ENCODE results near the gene SYT6. TPM values are rescaled to one million over a fixed set of nuclear protein-coding genes. Genes with fewer than 3 reads are reported as not detected.
"Not testable (repeated sequence)": the region's sequence is repeated elsewhere in the genome, so short reads cannot be mapped to it uniquely, and the experiment has no call there.

SYT6 gene
- total RNA-seq, 3 donors from 2014 or later (not counting 1 experiment from before 2014, with no cell fraction given): 0.13 TPM; not detected in 2

GRCh38 chr1:114075546-114076242 lies 78.0 kb downstream of the SYT6 start:
- H3K36me3 Mint-ChIP-seq: peaks cover 24% of the 10 kb centered on the region
- H3K27ac ChIP-seq (ENCODE audit: low read length): no peak overlapping the region
- H3K4me1 Mint-ChIP-seq: peaks cover 9 to 18% of the 10 kb centered on the region in 2 donors
- H3K27ac Mint-ChIP-seq: no peak overlapping the region
- no peak overlapping the region for H3K4me3 ChIP-seq (ENCODE audit: low read length)
- H3K27me3 Mint-ChIP-seq (ENCODE audit: low read depth in 2 of 2): peaks cover 0 to 7% of the 10 kb centered on the region in 2 donors
- H3K4me3 Mint-ChIP-seq: peak overlapping the region; percentile 4
- no peak for TF ChIP-seq CTCF (IDR thresholded peaks at IDR 0.05)
- H3K4me1 ChIP-seq (ENCODE audit: control insufficient read depth, insufficient read depth, low read length): no peaks in the 10 kb centered on the region
- 51% methylated on average over 2 of the region's 4 CpGs for WGBS (ENCODE audit: insufficient coverage)
- H3K9me3 Mint-ChIP-seq: peaks cover 0 to 6% of the 10 kb centered on the region in 2 donors
- no peak for ATAC-seq
- no peaks in the 10 kb centered on the region for H3K27me3 ChIP-seq (ENCODE audit: control insufficient read depth, insufficient read depth, low read length)
- peaks cover 11% of the 10 kb centered on the region for H3K9me3 ChIP-seq (ENCODE audit: control insufficient read depth, insufficient read depth, low read length)
- intact Hi-C loops (cut with micrococcal nuclease): no loop called here
- H3K36me3 ChIP-seq (ENCODE audit: control insufficient read depth, insufficient read depth, low read length): no peaks in the 10 kb centered on the region
- DNase-seq: no peak

- Histone ChIP-seq H3K4me3 (ENCODE audit: low read length) (no peak overlapping the region), H3K27me3 (ENCODE audit: control insufficient read depth, insufficient read depth, low read length) (no peaks in the 10 kb centered on the region), H3K27ac (ENCODE audit: low read length) (no peak overlapping the region), H3K36me3 (ENCODE audit: control insufficient read depth, insufficient read depth, low read length) (no peaks in the 10 kb centered on the region), H3K9me3 (ENCODE audit: control insufficient read depth, insufficient read depth, low read length) (peaks cover 11% of the 10 kb centered on the region), H3K4me1 (ENCODE audit: control insufficient read depth, insufficient read depth, low read length) (no peaks in the 10 kb centered on the region)
- DNase-seq (no peak), ATAC-seq (no peak)
- no peak for TF ChIP-seq CTCF (IDR thresholded peaks at IDR 0.05)
- Mint-ChIP-seq H3K27ac (no peak overlapping the region), H3K4me1 (peaks cover 9 to 18% of the 10 kb centered on the region in 2 donors), H3K4me3 (no peak overlapping the region), H3K9me3 (peaks cover 0 to 6% of the 10 kb centered on the region in 2 donors), H3K27me3 (ENCODE audit: low read depth in 2 of 2) (peaks cover 0 to 4% of the 10 kb centered on the region in 2 donors), H3K36me3 (peaks cover 24% of the 10 kb centered on the region)
- intact Hi-C loops (cut with micrococcal nuclease): no loop called here
- 83% methylated on average over 2 of the region's 2 CpGs for WGBS (ENCODE audit: insufficient coverage)
Measured at GRCh38 chr1:114075105-114075504, 78.6 kb downstream of the SYT6 start.

- peaks cover 24% of the 10 kb centered on the region for H3K36me3 Mint-ChIP-seq
- no peaks in the 10 kb centered on the region for H3K4me1 ChIP-seq (ENCODE audit: control insufficient read depth, insufficient read depth, low read length)
- no peaks in the 10 kb centered on the region for H3K27me3 ChIP-seq (ENCODE audit: control insufficient read depth, insufficient read depth, low read length)
- H3K4me3 Mint-ChIP-seq: no peak overlapping the region
- peaks cover 0 to 4% of the 10 kb centered on the region in 2 donors for H3K27me3 Mint-ChIP-seq (ENCODE audit: low read depth in 2 of 2)
- intact Hi-C loops (cut with micrococcal nuclease): no loop called here
- no peak for TF ChIP-seq CTCF (IDR thresholded peaks at IDR 0.05)
- H3K4me1 Mint-ChIP-seq: peaks cover 9 to 11% of the 10 kb centered on the region in 2 donors
- H3K9me3 ChIP-seq (ENCODE audit: control insufficient read depth, insufficient read depth, low read length): peaks cover 11% of the 10 kb centered on the region
- H3K27ac Mint-ChIP-seq: no peak overlapping the region
- H3K9me3 Mint-ChIP-seq: peaks cover 0 to 6% of the 10 kb centered on the region in 2 donors
- ATAC-seq: no peak
- no peak overlapping the region for H3K27ac ChIP-seq (ENCODE audit: low read length)
- DNase-seq: no peak
- H3K4me3 ChIP-seq (ENCODE audit: low read length): no peak overlapping the region
- no peaks in the 10 kb centered on the region for H3K36me3 ChIP-seq (ENCODE audit: control insufficient read depth, insufficient read depth, low read length)
Measured at GRCh38 chr1:114072246-114072645, 81.4 kb downstream of the SYT6 start.

- H3K4me1 ChIP-seq (ENCODE audit: control insufficient read depth, insufficient read depth, low read length); H3K4me3 ChIP-seq (ENCODE audit: low read length); DNase-seq; H3K9me3 Mint-ChIP-seq; ATAC-seq; H3K4me3 Mint-ChIP-seq; H3K27me3 Mint-ChIP-seq (ENCODE audit: low read depth in 2 of 2); intact Hi-C loops (cut with micrococcal nuclease); H3K36me3 ChIP-seq (ENCODE audit: control insufficient read depth, insufficient read depth, low read length); H3K27ac Mint-ChIP-seq; H3K4me1 Mint-ChIP-seq; H3K27ac ChIP-seq (ENCODE audit: low read length); H3K27me3 ChIP-seq (ENCODE audit: control insufficient read depth, insufficient read depth, low read length): not testable (repeated sequence)
- H3K36me3 Mint-ChIP-seq: peaks cover 24% of the 10 kb centered on the region
- H3K9me3 ChIP-seq (ENCODE audit: control insufficient read depth, insufficient read depth, low read length): peaks cover 11% of the 10 kb centered on the region
Measured at GRCh38 chr1:114069762-114070161, 83.9 kb downstream of the SYT6 start.

- H3K9me3 ChIP-seq (ENCODE audit: control insufficient read depth, insufficient read depth, low read length): peaks cover 11% of the 10 kb centered on the region
- DNase-seq; H3K4me3 Mint-ChIP-seq; H3K4me3 ChIP-seq (ENCODE audit: low read length); H3K36me3 ChIP-seq (ENCODE audit: control insufficient read depth, insufficient read depth, low read length); H3K9me3 Mint-ChIP-seq; H3K27ac Mint-ChIP-seq; H3K27me3 Mint-ChIP-seq (ENCODE audit: low read depth in 2 of 2); H3K4me1 Mint-ChIP-seq; H3K4me1 ChIP-seq (ENCODE audit: control insufficient read depth, insufficient read depth, low read length); H3K27me3 ChIP-seq (ENCODE audit: control insufficient read depth, insufficient read depth, low read length); H3K27ac ChIP-seq (ENCODE audit: low read length); ATAC-seq; intact Hi-C loops (cut with micrococcal nuclease): not testable (repeated sequence)
- peaks cover 20% of the 10 kb centered on the region for H3K36me3 Mint-ChIP-seq
- whole genome bisulfite sequencing (ENCODE audit: insufficient coverage): 91% methylated on average over 1 of the region's 1 CpG
Measured at GRCh38 chr1:114068684-114069083, 85.0 kb downstream of the SYT6 start.

- ATAC-seq; intact Hi-C loops (cut with micrococcal nuclease); H3K27me3 ChIP-seq (ENCODE audit: control insufficient read depth, insufficient read depth, low read length); H3K27ac Mint-ChIP-seq; H3K4me3 Mint-ChIP-seq; DNase-seq; H3K27ac ChIP-seq (ENCODE audit: low read length); H3K9me3 Mint-ChIP-seq; H3K27me3 Mint-ChIP-seq (ENCODE audit: low read depth in 2 of 2); H3K36me3 Mint-ChIP-seq; H3K4me1 Mint-ChIP-seq; H3K4me3 ChIP-seq (ENCODE audit: low read length); H3K4me1 ChIP-seq (ENCODE audit: control insufficient read depth, insufficient read depth, low read length); H3K9me3 ChIP-seq (ENCODE audit: control insufficient read depth, insufficient read depth, low read length); H3K36me3 ChIP-seq (ENCODE audit: control insufficient read depth, insufficient read depth, low read length): not testable (repeated sequence)
- 18% methylated on average over 2 of the region's 3 CpGs for WGBS (ENCODE audit: insufficient coverage)
Measured at GRCh38 chr1:114065671-114066070, 88.0 kb downstream of the SYT6 start.

Measured in natural killer cell (primary cell).